ENCODE data around the gene MXD1. TPM values are rescaled to one million over a fixed set of nuclear protein-coding genes. Genes with fewer than 3 reads are reported as not detected.

Gene MXD1
- total RNA-seq, 1 experiment from 2014 or later, result 13.3 TPM

GRCh38 chr2:69957965-69958364, 43.1 kb downstream of the MXD1 start:
- CTCF ChIA-PET, result no interaction called here
- DNase-seq, result no peak
- H3K27me3 Mint-ChIP-seq (ENCODE audit: unreplicated experiment), result peaks cover 54% of the 10 kb centered on the region
- TF ChIP-seq, protein P1, sequence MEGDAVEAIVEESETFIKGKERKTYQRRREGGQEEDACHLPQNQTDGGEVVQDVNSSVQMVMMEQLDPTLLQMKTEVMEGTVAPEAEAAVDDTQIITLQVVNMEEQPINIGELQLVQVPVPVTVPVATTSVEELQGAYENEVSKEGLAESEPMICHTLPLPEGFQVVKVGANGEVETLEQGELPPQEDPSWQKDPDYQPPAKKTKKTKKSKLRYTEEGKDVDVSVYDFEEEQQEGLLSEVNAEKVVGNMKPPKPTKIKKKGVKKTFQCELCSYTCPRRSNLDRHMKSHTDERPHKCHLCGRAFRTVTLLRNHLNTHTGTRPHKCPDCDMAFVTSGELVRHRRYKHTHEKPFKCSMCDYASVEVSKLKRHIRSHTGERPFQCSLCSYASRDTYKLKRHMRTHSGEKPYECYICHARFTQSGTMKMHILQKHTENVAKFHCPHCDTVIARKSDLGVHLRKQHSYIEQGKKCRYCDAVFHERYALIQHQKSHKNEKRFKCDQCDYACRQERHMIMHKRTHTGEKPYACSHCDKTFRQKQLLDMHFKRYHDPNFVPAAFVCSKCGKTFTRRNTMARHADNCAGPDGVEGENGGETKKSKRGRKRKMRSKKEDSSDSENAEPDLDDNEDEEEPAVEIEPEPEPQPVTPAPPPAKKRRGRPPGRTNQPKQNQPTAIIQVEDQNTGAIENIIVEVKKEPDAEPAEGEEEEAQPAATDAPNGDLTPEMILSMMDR (IDR thresholded peaks at IDR 0.05; ENCODE audit: unreplicated experiment), result no peak
- H3K9me3 Mint-ChIP-seq (ENCODE audit: low read depth, unreplicated experiment), result no peaks in the 10 kb centered on the region
- no peaks in the 10 kb centered on the region for H3K36me3 Mint-ChIP-seq (ENCODE audit: insufficient read depth, unreplicated experiment)
- H3K4me1 Mint-ChIP-seq (ENCODE audit: low read depth, unreplicated experiment), result peaks cover 12% of the 10 kb centered on the region
- H3K27ac Mint-ChIP-seq (ENCODE audit: unreplicated experiment), result no peak overlapping the region
- no TSS peak for BruUV-seq (replicated peaks)
- intact Hi-C loops (cut with micrococcal nuclease; ENCODE audit: unreplicated experiment), result no loop called here
- no peak overlapping the region for H3K4me3 Mint-ChIP-seq (ENCODE audit: low read depth, unreplicated experiment)

GRCh38 chr2:69958480-69958879, 43.6 kb downstream of the MXD1 start:
- Mint-ChIP-seq H3K27ac (ENCODE audit: unreplicated experiment) (no peak overlapping the region), H3K4me1 (ENCODE audit: low read depth, unreplicated experiment) (peaks cover 13% of the 10 kb centered on the region), H3K36me3 (ENCODE audit: insufficient read depth, unreplicated experiment) (no peaks in the 10 kb centered on the region), H3K27me3 (ENCODE audit: unreplicated experiment) (peaks cover 54% of the 10 kb centered on the region), H3K9me3 (ENCODE audit: low read depth, unreplicated experiment) (no peaks in the 10 kb centered on the region), H3K4me3 (ENCODE audit: low read depth, unreplicated experiment) (no peak overlapping the region)
- TF ChIP-seq, protein P1 (IDR thresholded peaks at IDR 0.05; ENCODE audit: unreplicated experiment), result no peak
- no peak for DNase-seq
- BruUV-seq (replicated peaks), result no TSS peak
- intact Hi-C loops (cut with micrococcal nuclease; ENCODE audit: unreplicated experiment), result no loop called here
- CTCF ChIA-PET, result no interaction called here

DNA sequence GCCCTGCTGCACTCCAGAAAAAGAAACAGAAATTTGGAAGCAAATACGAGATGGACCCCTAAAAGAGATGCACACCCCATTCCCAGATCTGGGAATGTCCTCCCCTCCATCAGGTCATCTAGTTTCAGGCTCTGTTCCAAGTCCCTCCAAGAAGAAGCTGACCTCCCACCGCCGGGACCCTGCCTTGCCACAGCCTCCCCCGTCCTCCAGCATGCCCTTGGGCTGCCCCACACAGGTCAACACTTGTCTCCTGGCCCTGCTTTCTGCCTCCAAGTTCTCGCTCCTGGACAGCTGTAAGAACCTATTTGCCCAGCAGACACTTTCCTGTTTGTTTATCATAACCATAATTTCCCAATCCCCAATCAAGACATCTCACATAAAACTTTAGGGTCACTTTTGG, 44.5 kb downstream of the MXD1 start:
- no peaks in the 10 kb centered on the region for H3K36me3 Mint-ChIP-seq (ENCODE audit: insufficient read depth, unreplicated experiment)
- H3K4me3 Mint-ChIP-seq (ENCODE audit: low read depth, unreplicated experiment), result no peak overlapping the region
- CTCF ChIA-PET, result no interaction called here
- intact Hi-C loops (cut with micrococcal nuclease; ENCODE audit: unreplicated experiment), result no loop called here
- TF ChIP-seq, protein P1 (IDR thresholded peaks at IDR 0.05; ENCODE audit: unreplicated experiment), result no peak
- peaks cover 19% of the 10 kb centered on the region for H3K4me1 Mint-ChIP-seq (ENCODE audit: low read depth, unreplicated experiment)
- H3K9me3 Mint-ChIP-seq (ENCODE audit: low read depth, unreplicated experiment), result no peaks in the 10 kb centered on the region
- H3K27me3 Mint-ChIP-seq (ENCODE audit: unreplicated experiment), result peaks cover 54% of the 10 kb centered on the region
- no peak overlapping the region for H3K27ac Mint-ChIP-seq (ENCODE audit: unreplicated experiment)
- BruUV-seq (replicated peaks), result no TSS peak
- DNase-seq, result no peak

DNA sequence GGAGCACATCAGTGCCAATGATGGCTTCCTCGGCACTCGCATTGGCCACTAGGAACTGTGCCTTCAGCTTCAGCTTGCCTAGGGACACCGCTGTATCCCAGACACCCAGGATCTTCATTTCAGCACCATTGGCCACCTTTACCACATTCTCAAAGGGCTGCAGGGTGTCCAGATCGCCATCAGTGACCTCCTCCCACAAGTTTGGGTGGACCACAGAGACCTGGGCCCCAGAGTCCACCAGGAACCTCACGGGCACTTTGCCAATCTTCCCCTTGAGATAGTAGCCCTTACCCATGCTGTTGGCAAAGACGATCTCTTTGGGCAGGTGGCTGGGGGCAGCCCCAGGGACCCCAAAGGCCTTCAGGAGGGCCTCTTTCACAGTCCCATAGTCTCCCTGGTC, 45.9 kb downstream of the MXD1 start:
- DNase-seq, result no peak
- H3K27me3 Mint-ChIP-seq (ENCODE audit: unreplicated experiment), result peaks cover 44% of the 10 kb centered on the region
- H3K36me3 Mint-ChIP-seq (ENCODE audit: insufficient read depth, unreplicated experiment), result no peaks in the 10 kb centered on the region
- peaks cover 17% of the 10 kb centered on the region for H3K4me1 Mint-ChIP-seq (ENCODE audit: low read depth, unreplicated experiment)
- TF ChIP-seq, protein P1 (IDR thresholded peaks at IDR 0.05; ENCODE audit: unreplicated experiment), result no peak
- no peak overlapping the region for H3K4me3 Mint-ChIP-seq (ENCODE audit: low read depth, unreplicated experiment)
- intact Hi-C loops (cut with micrococcal nuclease; ENCODE audit: unreplicated experiment), result no loop called here
- H3K27ac Mint-ChIP-seq (ENCODE audit: unreplicated experiment), result no peak overlapping the region
- H3K9me3 Mint-ChIP-seq (ENCODE audit: low read depth, unreplicated experiment), result no peaks in the 10 kb centered on the region
- CTCF ChIA-PET, result no interaction called here
- BruUV-seq (replicated peaks), result no TSS peak

All from Calu3 (cell line).